GM23338 (cell line): ENCODE measurements around the gene CX3CR1.

Experiments
- CREB1 ChIP-seq: fragments of 250-450 bp; sonication (Bioruptor Pico); IDR thresholded peaks from 2 replicates; pipeline ENCODE4 v1.5.0; 2020; ENCODE audit warnings: low read depth, mild to moderate bottlenecking, moderate library complexity
- CTCF ChIP-seq, 2 experiments: fragments of 200-600 bp in 1 of 2; sonication (generic) in 1 of 2; conservative IDR thresholded peaks; 2 replicates each; pipeline versions ENCODE4 v1.5.1 to v1.6.1; 2016 to 2017; ENCODE audit warnings: antibody characterized with exemption in 2 of 2, low read depth in 2 of 2, mild to moderate bottlenecking in 2 of 2, moderate library complexity in 1 of 2
- EZH2 ChIP-seq: fragments of 200-600 bp; sonication (generic); IDR thresholded peaks from one replicate; pipeline ENCODE4 v1.8.0; 2017; ENCODE audit warnings: antibody characterized with exemption, mild to moderate bottlenecking, low read depth; ENCODE audit not compliant: unreplicated experiment
- EZH2phosphoT487 ChIP-seq: fragments of 200-600 bp; sonication (generic); IDR thresholded peaks from one replicate; pipeline ENCODE4 v1.8.1; 2018; ENCODE audit warnings: antibody characterized with exemption; ENCODE audit not compliant: unreplicated experiment
- JUNB ChIP-seq: IDR thresholded peaks from one replicate; pipeline ENCODE4 v1.6.1; 2016; ENCODE audit warnings: antibody characterized with exemption; ENCODE audit not compliant: unreplicated experiment
- POLR2AphosphoS5 ChIP-seq: IDR thresholded peaks from 2 replicates; pipeline ENCODE4 v1.6.1; 2016; ENCODE audit warnings: antibody characterized with exemption, low read depth
- REST ChIP-seq: IDR thresholded peaks from one replicate; pipeline ENCODE4 v1.6.1; 2018; ENCODE audit warnings: antibody characterized with exemption; ENCODE audit not compliant: unreplicated experiment
- ZNF114 ChIP-seq: fragments of 250-450 bp; sonication (Bioruptor Pico); IDR thresholded peaks from 2 replicates; pipeline ENCODE4 v1.5.0; 2020; ENCODE audit warnings: mild to moderate bottlenecking, moderate library complexity
- ZNF331 ChIP-seq: fragments of 250-450 bp; sonication (Bioruptor Pico); IDR thresholded peaks from 2 replicates; pipeline ENCODE4 v1.5.0; 2020; ENCODE audit warnings: low read depth, mild to moderate bottlenecking, moderate library complexity
- ZNF462 ChIP-seq: fragments of 250-450 bp; sonication (Bioruptor Pico); IDR thresholded peaks from 2 replicates; pipeline ENCODE4 v1.5.0; 2020; ENCODE audit warnings: mild to moderate bottlenecking, moderate library complexity

DNA sequence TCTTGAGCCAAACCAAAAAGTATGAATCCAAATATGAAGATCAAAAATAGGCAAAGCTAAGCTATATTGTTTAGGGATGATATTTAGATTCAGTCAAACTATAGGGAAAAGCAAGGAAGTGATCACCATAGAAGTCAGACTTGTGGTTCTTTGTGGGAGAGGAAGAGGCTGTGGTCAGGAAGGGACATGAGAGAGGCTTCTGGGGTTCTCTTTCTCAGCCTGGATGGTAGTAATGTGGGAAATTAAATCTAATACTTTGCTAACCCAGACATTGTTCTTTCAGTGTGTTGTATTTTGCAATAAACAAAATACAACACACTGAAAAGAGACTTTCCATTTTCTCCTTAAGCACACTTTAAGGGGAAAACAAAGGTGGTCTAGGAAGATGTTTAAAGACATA is 3.1 kb downstream of the CX3CR1 start:
- no peak for TF ChIP-seq POLR2AphosphoS5
- no peak for TF ChIP-seq EZH2
- no peak for TF ChIP-seq REST
- no peak for TF ChIP-seq CTCF (conservative IDR thresholded peaks at IDR 0.05; ENCODE audit: low read depth in 2 of 2)
- no peak for TF ChIP-seq JUNB
- no peak for TF ChIP-seq ZNF331 (CRISPR knock-in tag)
- no peak for TF ChIP-seq EZH2phosphoT487
- TF ChIP-seq ZNF462 = no peak
- no peak for TF ChIP-seq ZNF114
- no peak for TF ChIP-seq CREB1 (CRISPR knock-in tag)
